Measurements from ENCODE around the gene SARDH. TPM values are rescaled to one million over a fixed set of nuclear protein-coding genes. Genes with fewer than 3 reads are reported as not detected.

SARDH gene
- total RNA-seq, 1 experiment from 2014 or later = 0.66 TPM

DNA sequence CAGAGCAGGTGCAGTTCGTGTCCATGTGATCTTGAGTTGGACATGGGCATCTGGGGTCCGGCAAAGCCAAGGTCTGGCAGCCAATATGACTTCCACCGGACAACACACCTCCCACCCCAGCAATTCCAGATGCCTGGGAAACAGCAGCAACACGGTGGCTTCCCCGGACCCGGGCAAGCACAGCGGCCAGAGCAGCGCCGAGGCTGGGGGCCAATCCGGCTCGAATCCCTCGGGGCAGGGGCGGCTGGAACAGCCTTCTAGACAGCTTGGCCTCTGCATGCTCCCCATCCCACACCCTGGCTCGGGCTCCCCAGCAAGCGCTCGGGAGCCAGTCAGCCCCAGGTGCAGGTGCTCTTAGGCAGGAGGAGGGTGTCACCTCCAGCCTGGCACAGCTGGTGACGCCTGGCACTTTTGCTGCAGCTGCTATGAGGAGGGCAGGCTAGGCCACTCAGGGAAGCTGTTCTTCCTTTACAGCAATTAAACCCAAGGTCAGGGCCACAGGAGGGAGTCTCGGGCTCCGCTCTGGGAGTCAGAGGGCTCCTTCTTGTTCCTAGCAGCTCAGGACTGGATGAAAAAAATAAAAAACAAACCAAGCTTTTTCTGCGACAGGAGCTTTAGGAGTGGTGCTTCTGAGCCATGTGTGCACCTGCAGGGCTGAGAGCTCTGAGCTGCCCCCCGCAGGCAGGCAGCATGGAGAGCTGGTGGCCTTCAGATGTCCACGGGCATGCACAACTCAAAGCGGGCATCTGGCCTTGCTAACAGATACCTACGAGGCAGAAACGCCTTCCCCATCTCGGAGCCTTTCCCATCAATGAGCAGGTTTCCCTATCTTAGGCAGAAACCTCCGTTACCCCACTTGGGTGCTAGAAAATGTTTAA is 73.7 kb downstream of the SARDH start:
- DNase-seq = no peak
- Histone ChIP-seq H3K36me3 (no peaks in the 10 kb centered on the region), H3K9me3 (no peaks in the 10 kb centered on the region)

DNA sequence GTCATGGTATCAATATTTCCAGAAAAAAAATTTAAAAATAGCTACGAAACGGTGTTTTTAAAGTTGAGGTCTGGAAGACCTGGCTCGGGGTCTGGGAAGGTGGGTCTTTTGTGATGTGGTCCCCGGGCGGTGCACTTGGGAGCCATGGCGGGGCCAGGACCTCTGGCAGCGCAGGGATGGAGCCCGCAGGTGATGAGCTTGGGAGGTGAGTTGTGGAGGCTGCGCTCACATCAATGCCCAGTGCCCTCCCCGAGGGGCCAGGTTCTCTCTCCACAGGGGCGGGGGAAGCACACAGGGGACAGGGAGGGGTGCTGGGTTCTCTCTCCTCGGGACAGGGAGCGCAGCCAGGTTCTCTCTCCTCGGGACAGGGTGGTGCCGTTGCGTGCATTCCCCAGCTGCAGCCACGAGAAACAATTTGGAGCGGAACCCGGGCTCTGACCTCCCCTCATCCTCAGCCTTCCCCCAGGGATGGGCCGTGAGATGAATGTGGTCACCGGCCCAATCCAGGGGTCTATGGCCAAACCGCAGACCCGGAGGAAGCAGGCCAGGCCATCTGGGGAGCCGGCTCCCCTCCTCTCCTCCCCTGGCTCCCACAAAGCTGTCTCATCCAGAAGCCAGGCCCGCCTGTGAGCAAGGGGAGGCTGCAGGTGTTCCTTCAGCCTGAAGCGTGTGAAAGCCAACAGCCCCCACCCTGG is 76.2 kb downstream of the SARDH start:
- DNase-seq = no peak
- H3K27me3 ChIP-seq = peaks cover 15% of the 10 kb centered on the region
- H3K4me3 ChIP-seq = no peak overlapping the region
- H3K36me3 ChIP-seq = no peaks in the 10 kb centered on the region
- H3K9me3 ChIP-seq = no peaks in the 10 kb centered on the region

More for the DNA sequence above, 73.7 kb downstream of the SARDH start:
- Histone ChIP-seq H3K27me3 (peaks cover 15% of the 10 kb centered on the region), H3K4me3 (no peak overlapping the region)

DNA sequence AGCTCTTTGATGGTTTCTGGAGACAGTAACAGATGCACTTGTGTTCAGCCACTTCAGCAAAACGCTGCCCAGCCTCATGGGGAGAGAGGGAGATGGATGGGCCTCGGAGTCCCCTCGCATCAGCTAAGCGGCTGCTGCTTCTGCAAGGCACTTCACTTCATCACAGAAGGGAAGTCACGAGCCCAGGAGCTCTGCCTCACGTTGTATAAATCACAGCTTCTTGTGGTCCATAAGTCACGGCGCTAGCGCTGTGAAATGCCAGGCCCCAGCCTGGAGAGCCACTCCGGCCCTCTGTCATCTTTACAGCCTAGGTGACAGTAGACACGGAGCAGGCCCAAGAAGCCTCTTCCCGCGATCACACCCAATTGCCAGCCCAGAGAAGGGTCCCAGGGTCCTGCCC is 78.6 kb downstream of the SARDH start:
- H3K36me3 ChIP-seq = no peaks in the 10 kb centered on the region
- DNase-seq = no peak
- no peak overlapping the region for H3K4me3 ChIP-seq
- peaks cover 27% of the 10 kb centered on the region for H3K27me3 ChIP-seq
- H3K9me3 ChIP-seq = no peaks in the 10 kb centered on the region

DNA sequence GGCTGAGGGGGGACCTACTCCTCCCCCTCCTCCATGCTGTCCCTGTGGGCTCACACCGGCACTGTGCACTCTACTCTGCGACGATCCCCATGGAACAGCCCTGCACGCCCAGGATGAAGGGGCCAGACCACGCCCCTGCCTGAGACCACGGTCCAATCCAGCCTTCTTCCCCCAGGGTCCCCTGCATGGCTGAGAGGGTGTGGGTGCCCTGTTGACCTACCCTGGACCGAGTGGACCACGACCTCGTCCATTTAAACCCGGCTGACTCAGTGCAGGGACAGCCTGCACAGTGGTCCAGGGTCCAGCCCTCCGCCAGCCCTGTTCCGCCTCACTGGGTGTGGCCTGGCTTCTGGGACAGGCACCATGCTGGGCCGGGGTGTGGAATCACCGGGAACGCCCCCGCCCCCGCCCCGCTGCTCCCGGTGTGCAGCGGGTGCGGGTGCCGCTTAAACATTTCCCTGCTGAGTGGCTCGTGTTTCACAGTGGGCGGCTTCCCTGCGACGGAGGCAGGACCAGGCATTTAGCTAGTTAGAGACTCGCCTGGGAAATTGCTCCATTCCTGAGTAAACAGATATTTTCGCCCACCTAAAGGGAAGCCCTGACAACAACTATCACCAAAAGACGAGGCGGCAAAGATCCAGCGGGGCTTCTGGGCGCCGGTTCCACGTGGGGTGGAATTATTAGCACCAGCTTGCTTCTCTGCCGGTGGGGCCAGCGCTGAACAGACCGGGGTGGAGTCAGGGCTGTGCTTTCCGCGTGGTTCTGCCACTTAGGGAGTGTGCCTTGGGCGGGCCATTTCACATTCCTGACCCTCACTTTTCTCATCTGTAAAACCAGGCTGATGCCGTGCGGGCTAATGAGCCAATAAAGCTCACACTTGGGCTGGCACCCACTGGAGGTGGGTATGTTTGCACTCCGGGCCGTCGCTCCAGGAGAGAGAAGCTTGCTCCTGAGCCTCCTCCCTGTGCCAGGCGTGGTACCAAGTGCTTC is 79.4 kb downstream of the SARDH start:
- DNase-seq = peak; percentile 77
- H3K9me3 ChIP-seq = no peaks in the 10 kb centered on the region
- peaks cover 27% of the 10 kb centered on the region for H3K27me3 ChIP-seq
- no peak overlapping the region for H3K4me3 ChIP-seq
- H3K36me3 ChIP-seq = no peaks in the 10 kb centered on the region

DNA sequence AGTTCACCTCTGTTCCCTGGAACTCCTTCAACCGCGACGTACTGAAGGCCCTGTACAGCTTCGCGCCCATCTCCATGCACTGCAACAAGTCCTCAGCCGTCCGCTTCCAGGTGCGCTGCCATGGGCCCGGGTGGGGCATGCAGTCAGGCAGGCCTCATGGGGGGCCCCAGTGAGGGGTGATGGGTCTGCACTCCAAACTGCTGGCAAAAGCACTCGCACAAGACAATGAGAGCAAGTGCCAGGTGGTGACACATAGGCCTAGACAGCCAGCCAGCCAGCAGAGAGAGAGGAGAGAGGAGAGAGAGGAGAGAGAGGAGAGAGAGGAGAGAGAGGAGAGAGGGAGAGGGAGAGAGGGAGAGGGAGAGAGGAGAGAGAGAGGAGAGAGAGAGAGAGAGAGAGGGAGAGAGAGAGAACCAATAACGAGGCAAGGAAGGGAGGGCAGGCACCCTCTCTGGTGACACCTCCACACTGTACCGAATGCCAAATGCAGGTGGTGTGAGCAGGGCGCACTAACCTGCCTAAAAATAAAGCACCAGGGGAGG is 81.0 kb downstream of the SARDH start:
- Histone ChIP-seq H3K36me3 (no peaks in the 10 kb centered on the region), H3K4me3 (no peak overlapping the region), H3K9me3 (no peaks in the 10 kb centered on the region), H3K27me3 (peaks cover 21% of the 10 kb centered on the region)
- DNase-seq = peak; percentile 66

DNA sequence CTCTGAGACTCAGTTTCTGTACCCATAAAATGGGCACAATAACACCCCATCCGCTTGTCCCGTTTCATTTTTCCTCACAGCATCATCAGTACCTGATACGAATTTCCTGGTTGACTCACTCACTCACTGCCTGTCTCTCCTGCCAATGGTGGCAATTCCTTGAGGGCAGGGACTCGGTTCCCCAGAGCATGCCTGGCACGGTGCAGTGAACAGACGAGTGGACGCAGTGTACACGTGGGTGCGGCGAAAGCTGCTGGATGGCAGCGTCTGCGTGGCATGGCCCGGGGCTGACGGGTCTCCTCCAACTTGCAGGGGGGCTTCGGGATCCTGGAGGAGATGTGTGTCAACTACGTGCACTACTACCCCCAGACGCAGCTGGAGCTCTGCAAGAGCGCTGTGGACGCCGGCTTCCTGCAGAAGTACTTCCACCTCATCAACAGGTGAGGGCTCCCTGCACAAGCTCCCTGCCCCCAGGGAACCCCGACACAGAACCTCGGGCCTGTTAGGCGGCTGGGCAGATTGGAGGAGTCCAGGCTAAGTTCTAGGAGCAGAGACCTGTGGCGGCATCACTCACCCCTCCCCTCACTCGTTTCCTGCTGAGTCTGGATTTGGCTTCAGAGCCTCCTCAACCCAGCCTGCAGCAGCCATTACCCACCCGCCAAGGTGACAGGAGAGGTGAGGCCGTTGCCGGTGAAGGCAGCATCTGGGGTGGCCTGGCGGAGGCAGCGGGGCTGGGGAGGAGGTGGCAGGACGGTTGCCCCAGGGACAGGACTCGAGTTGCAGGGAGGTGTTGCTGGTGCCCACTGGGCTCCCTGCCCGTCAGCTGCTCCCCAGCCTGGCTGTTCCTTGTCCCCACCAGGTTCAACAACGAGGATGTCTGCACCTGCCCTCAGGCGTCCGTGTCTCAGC is 81.7 kb downstream of the SARDH start:
- no peaks in the 10 kb centered on the region for H3K36me3 ChIP-seq
- no peak for DNase-seq
- H3K27me3 ChIP-seq = peaks cover 14% of the 10 kb centered on the region
- H3K4me3 ChIP-seq = no peak overlapping the region
- H3K9me3 ChIP-seq = no peaks in the 10 kb centered on the region

DNA sequence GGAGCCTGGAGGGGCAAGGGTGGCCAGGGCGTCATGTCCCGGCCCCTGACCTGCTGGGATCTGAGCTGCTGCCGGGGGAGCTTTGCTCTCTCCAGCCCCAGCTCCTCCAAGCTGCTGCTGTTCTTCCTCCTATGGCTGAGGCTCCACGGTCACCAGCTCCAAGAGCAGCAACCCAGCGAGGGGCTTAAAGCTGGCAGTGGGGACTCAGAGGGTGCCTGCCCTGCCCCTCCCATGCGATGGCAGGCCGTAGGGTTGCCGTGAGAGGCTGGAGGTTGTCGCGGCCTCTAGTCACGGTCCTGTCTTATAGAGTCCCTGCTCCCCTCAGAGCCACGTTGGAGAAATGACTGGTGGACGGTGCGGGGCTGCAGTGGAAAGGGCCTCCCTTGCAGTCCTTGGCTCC is 82.5 kb downstream of the SARDH start:
- Histone ChIP-seq H3K36me3 (no peaks in the 10 kb centered on the region), H3K4me3 (no peak overlapping the region), H3K9me3 (no peaks in the 10 kb centered on the region), H3K27me3 (peaks cover 12% of the 10 kb centered on the region)
- DNase-seq = no peak

DNA sequence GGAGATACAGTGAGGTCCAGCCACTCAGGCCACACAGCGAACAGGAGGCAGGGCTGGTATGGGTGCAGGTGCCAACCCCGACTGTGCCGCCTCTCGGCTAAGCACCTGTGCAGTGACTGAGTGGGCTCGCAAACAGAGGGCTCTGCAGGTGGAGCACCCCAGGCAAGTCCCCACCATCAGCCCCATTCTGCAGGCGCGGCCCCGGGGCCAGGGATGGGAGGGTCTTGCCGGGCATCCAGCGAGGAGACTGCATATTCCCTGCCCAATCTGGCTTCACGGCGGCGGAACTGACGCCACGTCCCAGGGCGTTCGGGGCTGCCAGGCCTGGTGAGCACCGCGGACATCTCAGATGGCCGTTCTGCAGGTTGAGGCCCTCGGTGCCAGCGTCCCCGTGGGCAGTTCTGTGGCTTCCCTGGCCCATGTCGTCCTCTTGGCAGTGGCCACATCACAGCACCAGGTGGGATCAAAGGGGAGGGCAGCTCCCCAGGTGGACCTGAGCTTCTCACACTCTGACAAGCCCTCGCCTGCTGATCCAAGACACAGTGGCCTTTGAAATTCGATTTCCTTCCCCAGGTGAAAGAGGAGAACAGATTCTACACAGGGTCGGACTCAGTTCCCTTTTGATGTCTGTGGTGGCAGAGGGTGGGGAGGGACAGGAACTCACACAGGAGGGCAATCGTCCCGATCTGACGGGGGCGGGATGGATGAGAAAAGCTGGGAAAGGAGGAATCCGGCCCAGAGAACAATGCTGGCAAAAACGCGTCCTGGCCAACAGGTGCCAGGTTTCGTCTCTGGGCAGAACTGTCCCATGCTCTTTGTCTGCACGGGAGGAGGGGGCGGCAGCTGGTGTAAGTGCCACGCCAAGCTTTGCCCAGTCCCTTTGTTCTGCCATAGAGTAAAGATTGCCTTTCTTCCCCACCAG is 83.2 kb downstream of the SARDH start:
- no peaks in the 10 kb centered on the region for H3K36me3 ChIP-seq
- no peak for DNase-seq
- H3K4me3 ChIP-seq = no peak overlapping the region
- no peaks in the 10 kb centered on the region for H3K9me3 ChIP-seq
- peaks cover 12% of the 10 kb centered on the region for H3K27me3 ChIP-seq

DNA sequence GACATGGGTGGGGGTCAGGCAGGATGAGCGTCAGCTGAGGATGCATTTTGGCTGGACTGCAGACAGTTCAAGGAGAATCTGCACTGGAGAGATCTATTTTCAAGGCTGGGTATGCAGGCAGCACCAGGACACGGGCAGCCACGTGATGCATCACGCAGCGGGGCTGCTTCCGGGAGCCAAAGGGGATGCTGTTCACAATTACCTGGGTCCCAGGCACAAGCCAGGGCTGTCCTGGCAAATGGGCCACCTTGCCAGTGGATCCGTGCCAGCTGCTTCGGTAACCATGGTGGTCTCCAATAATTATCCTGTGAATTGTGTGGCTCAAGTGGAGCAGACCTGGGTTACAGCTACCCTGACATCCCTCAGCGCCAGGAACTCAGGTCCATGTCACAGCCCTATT is 84.5 kb downstream of the SARDH start:
- peaks cover 15% of the 10 kb centered on the region for H3K27me3 ChIP-seq
- no peaks in the 10 kb centered on the region for H3K36me3 ChIP-seq
- H3K4me3 ChIP-seq = no peak overlapping the region
- H3K9me3 ChIP-seq = no peaks in the 10 kb centered on the region
- DNase-seq = no peak

DNA sequence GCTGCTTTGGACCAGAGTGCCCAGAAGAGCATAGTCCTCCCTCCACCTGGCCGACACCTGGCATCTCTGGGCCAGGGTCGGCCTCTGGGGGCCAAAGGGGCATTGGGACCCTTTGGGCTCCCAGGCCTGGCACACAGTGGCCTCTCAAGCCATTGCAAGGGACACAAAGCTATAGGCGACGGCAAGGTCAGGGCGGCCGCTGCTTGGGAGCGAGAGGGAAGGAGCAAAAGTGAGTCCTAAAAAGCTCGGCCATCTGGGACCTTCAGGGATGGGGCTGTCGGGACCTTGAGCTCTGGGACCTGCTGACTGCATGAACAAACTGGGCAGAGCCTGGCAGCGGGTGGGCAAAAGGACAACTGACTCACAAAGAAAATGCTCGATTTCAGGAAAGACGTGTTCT is 88.1 kb downstream of the SARDH start:
- Histone ChIP-seq H3K9me3 (no peaks in the 10 kb centered on the region), H3K4me3 (no peak overlapping the region), H3K27me3 (peaks cover 8% of the 10 kb centered on the region; the same call in 1 of the 2 replicates), H3K36me3 (no peaks in the 10 kb centered on the region)
- DNase-seq = no peak

DNA sequence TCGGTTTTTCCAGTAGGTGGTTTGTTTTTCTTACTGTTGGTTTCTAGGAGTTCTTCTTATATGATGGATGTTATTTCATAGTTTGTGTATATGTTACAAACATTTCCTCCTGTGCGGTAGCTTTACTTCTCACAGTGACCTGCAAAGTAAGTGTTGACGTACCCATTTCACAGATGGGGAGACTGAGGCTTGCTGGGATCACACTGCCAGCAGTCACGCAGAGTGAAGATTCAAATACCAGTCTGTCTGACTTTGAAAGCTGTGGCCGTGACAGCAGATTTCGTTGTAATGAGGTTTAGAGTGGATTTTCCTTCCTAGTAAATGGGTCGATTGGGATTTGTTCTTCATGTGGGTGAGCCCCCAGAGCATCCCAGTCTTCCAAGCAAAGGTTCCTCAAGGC is 89.0 kb downstream of the SARDH start:
- Histone ChIP-seq H3K9me3 (no peaks in the 10 kb centered on the region), H3K27me3 (peaks cover 6% of the 10 kb centered on the region; the same call in 1 of the 2 replicates), H3K4me3 (no peak overlapping the region), H3K36me3 (no peaks in the 10 kb centered on the region)
- DNase-seq = no peak

DNA sequence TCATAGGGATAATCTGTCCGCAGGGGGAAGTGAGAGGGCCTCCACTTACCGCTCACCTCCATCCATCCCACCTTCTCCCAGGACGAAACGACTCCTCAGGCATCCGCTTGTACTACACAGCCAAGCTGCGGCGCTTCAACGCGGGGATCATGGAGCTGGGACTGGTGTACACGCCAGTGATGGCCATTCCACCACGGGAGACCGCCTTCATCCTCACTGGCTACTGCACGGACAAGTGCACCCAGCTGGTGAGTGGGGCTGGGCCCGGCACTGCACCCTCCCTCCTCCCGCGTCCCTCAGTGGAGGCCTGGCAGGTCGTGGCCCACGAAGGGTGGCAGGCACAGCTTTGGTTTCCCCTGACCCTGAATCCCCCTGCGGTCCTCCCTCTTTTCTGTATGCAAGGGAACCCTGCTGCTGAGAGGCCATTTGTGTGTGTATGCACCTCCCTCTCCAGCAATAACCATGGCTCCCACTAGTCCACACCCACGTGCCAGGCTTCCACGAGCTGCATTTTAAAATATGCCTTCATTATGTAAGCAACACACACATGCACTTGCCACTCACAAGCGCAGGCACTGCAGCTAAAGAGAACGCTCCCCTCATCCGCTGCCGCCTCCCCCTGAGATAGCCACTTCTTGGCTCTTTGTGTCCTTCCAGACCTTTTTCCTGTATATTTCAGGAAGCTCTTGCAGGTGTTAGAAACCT is 90.2 kb downstream of the SARDH start:
- Histone ChIP-seq H3K4me3 (no peak overlapping the region), H3K9me3 (no peaks in the 10 kb centered on the region), H3K36me3 (no peaks in the 10 kb centered on the region), H3K27me3 (peaks cover 6% of the 10 kb centered on the region; the same call in 1 of the 2 replicates)
- DNase-seq = no peak

DNA sequence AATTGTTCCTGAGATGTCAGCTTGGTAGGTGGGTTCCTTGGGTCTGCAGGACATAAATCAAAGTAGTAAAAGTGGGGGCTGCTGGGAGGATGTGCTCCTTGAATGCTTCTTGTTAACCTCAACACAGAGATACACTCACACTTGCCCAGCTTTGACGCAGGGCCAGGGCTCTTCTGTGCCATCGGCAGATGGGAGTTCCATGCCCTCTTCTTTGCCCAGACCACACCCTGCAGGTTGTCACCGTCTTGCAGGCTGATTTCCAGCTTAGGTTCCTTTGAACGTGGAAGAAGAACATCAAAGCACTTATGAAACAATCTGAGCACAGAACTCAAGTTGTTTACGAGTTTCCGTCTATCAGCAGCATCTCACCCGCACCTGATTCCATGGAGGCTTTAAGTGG is 91.0 kb downstream of the SARDH start:
- Histone ChIP-seq H3K27me3 (peaks cover 6% of the 10 kb centered on the region; the same call in 1 of the 2 replicates), H3K36me3 (no peaks in the 10 kb centered on the region)
- DNase-seq = no peak

More for the DNA sequence above, 91.0 kb downstream of the SARDH start:
- Histone ChIP-seq H3K9me3 (no peaks in the 10 kb centered on the region), H3K4me3 (no peak overlapping the region)
